Adipose tissue (tissue), 3 donors: ENCODE data around the gene FGD2. TPM values are rescaled to one million over a fixed set of nuclear protein-coding genes. Genes with fewer than 3 reads are reported as not detected.
"Not testable (repeated sequence)": the region's sequence is repeated elsewhere in the genome, so short reads cannot be mapped to it uniquely, and the experiment has no call there.

Experiments used
- H3K27ac ChIP-seq: one replicate; pipeline ENCODE4 v1.5.1; 2013; ENCODE audit warnings: low read depth, low read length
- WGBS, 3 donors: extraction: QIAGEN DNeasy Blood & Tissue Kit; methylation state at CpG; one replicate each; pipeline ENCODE4 v1.1.7; 2013; 5-methylcytosine and 5-hydroxymethylcytosine counted together
- polyA plus RNA-seq, 3 donors: library from polyadenylated mRNA; stranded (reverse); fragments of 200-250 nt; gene quantifications; one replicate each; pipeline ENCODE4 v1.2.3, GENCODE V29; 2013
- donor health status: healthy with polysubstance abuse.
- donor health status: Bipolar disorder and iron deficiency.
- donor health status: healthy.

The FGD2 gene
- polyA plus RNA-seq, 3 donors: 3.6 to 10.1 (median 7.0) TPM

DNA sequence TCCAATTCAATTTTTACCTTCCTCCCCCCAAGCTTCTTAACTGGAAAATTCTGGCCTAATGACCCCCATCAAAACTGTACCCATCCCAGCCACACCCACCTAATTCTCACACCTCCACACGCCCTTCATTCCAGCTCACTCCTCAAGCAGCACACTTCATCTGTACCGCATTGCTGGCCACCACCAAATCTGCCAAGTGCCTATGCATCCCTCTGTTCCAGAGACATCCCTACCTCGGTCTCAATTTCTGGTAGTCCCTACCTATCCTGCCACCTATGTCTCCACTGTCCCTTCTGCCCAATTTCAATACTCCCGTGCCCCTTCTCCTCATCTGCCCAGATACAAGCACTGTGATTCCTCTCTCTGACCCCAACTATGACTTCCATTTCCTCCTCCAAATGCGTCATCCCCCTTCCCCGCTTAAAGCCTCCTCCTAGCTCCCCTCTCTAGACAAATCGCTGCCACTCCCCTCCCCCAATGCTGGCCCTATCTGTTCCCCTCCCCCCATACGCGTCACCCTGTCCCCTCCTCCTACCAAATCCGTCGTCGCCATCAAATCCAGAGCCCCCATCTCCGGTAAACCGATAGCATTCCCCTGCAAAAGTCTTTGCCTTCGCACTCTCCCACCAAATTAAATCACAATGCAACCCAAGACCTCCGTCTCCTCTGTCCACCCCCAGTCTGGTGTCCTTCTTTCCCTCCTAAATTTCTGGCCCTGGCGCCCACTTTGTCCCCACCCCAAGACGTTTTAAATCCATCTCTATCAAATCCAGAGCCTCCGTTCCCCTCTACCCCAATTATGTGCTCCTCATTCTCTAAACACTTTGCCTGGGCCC, 20.7 kb upstream of the FGD2 start:
- peak overlapping the region; percentile 18 for H3K27ac ChIP-seq
- WGBS, 3 donors: 8 to 10% (median 9%) methylated on average over 19 of the region's 19 CpGs

DNA sequence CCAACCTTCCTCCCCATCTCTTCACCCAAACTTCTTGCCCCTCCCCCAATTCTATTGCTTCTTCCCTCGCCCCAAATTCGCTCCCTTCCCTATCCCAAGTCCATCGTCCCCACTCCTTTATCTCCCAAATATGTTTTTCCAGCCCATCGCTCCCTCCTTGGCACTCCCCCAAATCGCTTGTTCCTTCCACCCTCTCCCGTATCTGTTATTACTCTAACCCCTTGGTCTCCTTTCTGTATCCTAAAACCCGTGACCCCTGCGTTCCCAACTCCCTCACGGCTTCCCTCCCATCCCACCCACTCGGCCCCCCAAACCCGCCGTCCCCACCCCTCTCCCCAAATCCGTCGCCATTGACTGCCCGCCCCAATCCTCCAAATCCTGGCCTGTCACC, 20.0 kb upstream of the FGD2 start:
- peak overlapping the region; percentile 18 for H3K27ac ChIP-seq
- 0 to 1% (median 1%) methylated on average over 15 of the region's 15 CpGs for WGBS, 3 donors

DNA sequence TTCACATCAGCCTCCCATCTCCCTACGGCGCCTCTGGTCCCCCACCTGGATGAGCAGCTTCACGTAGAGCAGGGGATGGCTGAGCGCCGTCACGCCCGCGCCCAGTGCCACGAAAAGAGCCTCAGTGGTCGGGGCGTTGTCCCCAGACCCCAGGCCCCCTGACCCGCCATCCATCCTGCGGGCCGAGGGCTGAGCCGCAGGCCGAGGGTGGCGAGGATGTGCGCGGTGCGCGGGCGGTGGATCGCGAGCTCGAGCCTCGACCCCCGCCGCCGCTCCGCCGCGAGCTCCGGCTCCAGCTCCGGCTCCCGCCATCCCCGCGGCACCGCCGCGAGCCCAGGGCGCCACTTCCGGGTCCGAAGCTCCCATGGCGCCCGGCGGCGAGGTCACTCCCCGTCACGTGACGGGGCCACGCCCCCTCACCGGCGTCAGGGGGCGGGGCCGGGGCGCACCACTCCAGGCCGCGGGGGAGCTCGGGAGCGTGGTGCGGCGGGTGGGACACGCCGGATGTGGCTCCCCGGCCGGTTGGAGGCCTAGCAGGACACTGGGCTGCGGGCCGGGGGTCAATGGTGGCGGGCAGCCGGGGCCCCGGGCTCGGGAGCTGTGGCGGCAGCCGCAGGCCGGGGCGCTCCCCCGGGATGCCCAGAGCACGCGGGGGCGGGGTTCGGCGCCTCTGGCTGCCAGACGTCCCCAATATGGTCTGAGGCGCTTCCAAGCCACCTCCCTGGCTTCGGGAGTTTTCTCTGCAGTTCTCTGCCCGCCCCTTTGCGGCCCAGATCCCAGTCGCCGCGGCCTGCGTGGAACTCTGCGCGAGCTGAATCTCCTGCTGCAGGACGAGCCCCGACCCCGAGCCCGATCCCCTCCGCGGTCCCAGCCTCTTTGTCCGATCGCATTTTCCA, 19.4 kb upstream of the FGD2 start, which contains the start of gene MTCH1:
Gene MTCH1 (minus strand): TSS at position 389 of the 896 bp plus-strand sequence. CDS start 23 bp downstream, at position 366.
- H3K27ac ChIP-seq: peak within 1 kb of the TSS; percentile 86
- 0 to 1% (median 1%) methylated on average over 82 to 101 of the region's 101 CpGs for WGBS, 3 donors

DNA sequence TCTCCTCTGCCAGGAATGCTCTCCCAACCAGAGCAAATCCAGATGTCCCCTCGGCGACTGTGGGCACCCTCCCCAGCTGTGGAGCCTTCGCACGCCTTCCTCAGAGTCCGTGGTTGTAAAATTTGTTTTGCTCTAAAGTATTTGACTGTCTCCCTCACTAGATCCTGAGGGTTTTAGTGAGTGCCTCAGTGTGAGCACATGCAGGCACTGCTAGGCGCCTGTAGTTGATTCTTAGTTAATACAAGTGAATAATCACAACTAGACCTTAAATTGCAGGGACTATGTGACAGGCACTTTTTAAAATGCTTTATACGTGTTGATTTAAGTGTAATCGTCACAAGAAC, 18.8 kb upstream of the FGD2 start:
- H3K27ac ChIP-seq: peak overlapping the region; percentile 2
- WGBS, 3 donors: 1 to 2% (median 2%) methylated on average over 8 of the region's 8 CpGs

DNA sequence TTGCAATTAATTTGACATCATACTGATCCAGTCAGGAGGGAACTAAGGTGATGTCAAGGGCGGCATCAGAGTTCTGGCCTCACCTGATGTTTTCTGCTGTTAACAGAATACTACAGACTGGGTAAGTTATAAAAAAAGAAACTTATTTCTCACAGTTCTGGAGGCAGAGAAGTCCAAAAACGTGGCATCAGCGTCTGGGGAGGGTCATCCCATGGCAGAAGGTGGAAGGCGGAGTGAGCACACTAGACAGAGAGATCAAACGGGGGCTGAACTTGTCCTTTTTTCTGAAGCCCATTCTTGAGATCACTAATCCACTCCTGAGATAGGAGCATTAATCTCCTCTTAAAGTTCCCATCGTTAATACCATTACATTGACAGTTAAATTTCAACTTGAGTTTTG, 16.2 kb upstream of the FGD2 start:
- WGBS, 3 donors: 82 to 88% (median 88%) methylated on average over 6 of the region's 6 CpGs
- H3K27ac ChIP-seq: no peak overlapping the region

DNA sequence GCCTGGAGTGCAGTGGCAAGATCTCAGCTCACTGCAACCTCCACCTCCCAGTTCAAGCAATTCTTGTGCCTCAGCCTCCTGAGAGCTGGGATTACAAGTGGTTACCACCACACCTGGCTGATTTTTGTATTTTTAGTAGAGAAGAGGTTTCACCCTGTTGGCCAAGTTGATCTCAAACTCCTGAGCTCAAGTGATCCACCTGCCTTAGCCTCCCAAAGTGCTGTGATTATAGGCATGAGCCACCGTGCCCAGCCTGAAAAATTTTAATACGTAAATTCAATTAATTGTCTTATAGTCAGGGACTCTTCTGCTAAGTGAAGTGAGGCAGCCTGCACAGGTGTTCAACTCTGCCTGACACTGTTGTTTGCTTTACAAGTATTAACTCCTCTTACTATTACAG, 15.1 kb upstream of the FGD2 start:
- H3K27ac ChIP-seq: not testable (repeated sequence)
- WGBS, 3 donors: 87 to 88% (median 88%) methylated on average over 2 of the region's 2 CpGs

DNA sequence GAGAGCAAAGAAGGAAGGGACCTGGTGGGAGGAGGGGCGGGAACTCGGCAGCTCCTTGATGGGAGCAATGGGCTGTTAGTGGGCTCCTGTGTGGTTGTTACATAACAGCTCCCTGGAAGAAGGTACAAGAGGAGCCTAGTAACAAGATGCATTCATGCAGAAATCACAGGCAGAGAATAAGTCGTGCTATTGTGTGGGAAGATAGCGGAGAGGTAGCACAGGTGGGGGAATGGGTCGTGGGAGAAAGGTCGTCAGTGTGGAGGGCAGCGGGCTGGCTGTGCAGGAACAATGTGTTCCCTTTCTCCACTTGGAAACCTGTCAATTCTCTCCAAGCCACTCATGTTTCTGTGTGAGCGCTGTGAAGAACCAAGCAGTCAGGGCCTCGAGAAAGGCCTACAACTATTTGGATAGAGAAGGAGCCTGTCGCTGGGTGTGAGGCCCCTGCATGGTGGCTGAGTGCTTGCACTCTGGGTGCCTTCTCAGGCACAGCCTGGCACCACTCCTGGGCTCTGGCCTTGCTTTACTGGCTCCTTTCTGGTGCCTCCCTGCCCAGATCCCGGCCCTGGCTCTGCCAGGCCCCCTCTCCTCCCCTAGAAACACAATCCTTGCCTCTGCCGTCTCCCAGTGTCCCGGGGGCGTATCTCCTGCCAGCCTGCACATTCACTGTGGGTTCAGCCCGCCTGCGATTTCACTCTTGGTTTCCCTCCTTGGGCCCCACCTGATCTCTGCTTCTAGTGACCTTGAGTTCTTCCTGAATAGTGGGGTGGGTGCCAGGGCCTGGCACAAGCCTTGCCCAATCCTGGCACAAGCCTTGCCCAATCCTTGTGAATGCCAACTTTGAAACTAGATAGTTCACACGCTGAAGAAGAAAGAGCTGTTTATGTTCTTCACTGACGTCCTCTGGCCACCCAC, 7.4 kb upstream of the FGD2 start:
- no peak overlapping the region for H3K27ac ChIP-seq
- WGBS, 3 donors: 27 to 71% (median 62%) methylated on average over 18 of the region's 18 CpGs

DNA sequence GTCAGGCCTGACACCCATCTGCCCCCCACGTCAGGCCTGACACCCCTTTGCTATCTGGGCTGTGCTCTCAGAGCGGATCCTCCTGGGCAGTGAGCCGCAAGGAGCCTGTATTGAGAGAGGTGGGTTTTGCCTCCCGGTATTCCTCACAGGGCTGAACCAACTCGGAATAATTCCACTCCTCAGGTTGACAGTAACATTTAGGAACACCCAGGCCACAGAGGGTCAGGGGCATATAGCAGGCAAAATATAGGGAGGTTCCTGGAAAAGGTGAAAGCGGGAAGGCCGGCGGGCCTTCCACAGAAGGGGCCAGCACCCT, 6.8 kb upstream of the FGD2 start:
- 53 to 84% (median 78%) methylated on average over 8 of the region's 8 CpGs for WGBS, 3 donors

DNA sequence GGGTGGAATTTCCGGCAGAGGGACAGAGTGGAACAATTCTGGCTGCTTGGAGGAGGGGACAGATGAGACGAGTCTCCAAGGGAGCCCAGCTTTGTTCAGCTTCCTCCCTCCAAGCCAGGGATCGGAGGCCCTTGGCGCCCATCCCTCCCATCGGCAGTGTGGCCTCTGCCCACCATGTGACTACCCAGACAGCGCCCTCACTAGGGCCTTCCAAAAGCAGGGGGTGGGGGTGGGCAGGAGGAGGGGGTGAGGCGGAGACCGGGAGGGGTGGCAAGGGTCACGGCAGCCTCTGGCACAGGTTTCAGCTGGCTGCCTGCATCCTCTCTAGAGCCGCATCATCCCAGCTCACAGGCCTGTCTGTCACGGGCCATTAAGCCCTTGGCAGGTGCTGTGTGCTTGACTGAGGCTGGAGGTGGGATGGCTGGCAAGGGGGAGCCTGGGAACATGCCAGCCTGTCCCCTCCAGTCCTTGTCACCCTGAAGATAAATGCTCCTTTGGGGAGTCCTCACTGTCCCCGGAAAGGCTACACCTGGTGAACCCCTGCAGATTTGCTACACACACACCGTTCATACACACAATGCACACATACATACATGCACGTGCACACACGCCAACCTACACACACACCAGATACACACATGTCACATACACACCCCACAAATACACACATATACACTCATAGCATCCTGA, 6.2 kb upstream of the FGD2 start:
- 73 to 85% (median 76%) methylated on average over 14 to 15 of the region's 15 CpGs for WGBS, 3 donors
- H3K27ac ChIP-seq: no peak overlapping the region

More for the DNA sequence above, 6.8 kb upstream of the FGD2 start:
- H3K27ac ChIP-seq: no peak overlapping the region

DNA sequence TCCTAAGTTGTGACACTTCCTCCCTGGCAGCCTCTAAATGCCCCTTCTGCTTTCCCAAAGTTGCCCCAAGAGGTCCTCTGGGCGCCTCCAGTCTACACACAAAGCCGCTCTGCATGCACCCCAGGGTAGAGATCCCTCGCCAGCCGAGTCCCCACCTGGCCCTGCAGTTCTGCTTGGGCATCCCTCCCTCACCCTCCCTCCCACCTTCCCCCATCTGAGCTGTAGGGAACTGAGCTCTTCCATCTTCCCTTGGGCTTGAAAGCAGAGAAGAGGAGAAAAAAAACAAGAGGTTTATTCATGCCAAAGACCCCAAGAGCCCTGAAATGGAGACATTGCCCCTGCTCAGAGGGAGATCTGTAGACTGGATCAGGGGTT, 5.7 kb upstream of the FGD2 start:
- no peak overlapping the region for H3K27ac ChIP-seq
- 83 to 95% (median 92%) methylated on average over 4 of the region's 4 CpGs for WGBS, 3 donors

DNA sequence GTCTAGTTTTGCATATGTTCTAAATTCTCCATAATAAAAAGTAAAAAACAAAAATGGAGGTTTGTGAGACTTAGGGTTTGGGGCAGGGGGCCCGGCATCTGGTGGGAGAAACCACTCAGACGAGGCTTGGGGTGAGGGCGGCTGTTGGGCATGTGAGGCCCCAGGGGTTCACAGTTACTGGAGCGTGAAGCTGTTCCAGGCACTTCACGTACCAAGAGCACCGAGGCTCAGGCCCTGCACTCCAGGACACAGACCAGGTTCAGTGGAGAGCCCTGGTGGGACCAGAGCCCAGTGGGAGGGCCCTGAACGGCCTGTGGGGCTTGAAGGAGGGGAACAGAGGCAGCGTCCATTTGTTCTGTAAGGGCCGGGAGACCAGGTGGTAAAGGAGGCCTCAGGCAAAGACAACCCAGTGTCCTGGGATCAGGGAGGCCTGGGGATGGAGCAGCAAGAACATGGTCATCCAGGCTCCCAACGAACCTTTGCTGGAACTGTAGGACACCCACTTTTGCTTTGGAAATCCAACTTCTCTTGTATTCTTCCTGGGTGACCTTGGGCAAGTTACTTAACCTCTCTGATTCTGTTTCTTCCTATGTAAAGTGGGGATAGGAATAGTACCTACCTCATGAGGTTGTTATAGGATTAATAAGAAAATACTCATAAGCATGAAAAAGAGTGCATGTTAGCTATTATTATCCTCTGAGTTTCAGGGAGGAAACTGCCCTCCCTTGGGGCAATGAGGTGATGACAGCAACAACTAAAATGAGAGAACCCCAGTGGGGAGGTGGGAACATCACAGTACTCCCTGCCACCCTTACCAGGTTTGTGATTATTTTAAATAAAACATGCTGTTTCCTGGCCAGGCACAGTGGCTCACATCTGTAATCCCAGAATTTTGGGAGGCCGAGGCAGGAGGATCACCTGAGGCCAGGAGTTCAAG, 1.1 kb upstream of the FGD2 start:
- WGBS, 3 donors: 88 to 89% (median 88%) methylated on average over 10 to 11 of the region's 11 CpGs
- no peak overlapping the region for H3K27ac ChIP-seq

DNA sequence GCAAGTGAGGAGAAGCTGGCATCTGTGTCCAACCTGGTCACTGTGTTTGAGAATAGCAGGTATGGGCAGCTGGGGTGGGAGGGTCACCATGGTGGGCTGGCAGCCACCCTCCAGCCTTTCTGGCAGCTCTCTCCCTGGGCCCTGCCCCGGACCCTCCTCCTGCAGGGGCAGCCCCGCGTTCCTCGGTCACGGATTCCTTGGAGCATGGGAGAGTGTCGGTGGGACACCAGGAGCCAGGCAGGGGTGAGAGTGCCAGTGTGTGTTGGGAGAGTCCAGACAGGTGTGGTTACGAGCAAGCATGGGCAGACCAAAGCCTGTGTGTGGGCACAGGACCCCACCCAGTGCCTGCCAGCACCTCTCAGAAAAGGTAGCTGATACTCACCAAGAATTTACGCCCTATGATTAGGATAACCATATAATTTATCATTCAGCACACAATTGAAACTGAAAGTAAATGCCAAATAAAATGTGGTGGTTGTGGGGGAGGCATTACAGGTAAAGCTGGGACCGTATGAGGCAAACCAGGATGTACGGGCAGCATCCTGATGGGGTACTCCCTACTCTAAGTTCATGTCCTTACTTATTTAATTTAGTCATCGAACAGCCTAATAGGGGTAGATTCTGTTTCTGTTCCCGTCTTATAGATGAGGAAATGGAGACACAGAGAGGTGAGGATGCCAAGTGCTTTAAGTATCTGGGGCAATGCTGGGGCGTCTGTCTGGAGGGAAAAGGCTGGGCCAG, 542 bp downstream of the FGD2 start:
- 77 to 88% (median 78%) methylated on average over 13 of the region's 13 CpGs for WGBS, 3 donors
- no peak overlapping the region for H3K27ac ChIP-seq

DNA sequence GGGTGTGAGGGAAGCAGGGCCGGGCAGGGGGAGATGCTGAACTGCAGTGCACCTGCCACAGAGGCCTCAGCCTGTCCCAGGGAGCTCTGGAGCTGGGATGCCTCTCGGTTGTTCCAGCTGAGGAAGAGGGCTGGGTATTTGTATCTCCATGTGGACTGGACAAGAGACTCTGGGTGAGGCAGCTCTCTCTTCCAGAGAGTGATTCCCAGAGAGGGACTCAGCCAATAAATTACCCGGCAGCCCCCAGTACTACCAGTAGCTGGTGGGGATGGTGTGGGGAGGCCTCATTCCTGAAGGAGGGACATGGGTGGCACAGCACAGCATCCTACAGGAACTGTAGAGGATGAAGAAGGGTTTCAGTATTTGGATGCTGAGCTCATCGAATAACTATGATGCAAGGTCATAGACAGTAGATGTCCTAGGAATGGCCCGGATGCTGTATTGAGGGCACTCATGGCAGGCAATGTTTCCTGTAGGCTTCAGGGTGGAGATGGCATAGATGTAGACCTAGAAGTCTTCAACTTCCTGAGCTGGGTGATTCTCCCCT, 1.4 kb downstream of the FGD2 start:
- H3K27ac ChIP-seq: no peak overlapping the region
- WGBS, 3 donors: 78 to 86% (median 78%) methylated on average over 5 of the region's 5 CpGs

DNA sequence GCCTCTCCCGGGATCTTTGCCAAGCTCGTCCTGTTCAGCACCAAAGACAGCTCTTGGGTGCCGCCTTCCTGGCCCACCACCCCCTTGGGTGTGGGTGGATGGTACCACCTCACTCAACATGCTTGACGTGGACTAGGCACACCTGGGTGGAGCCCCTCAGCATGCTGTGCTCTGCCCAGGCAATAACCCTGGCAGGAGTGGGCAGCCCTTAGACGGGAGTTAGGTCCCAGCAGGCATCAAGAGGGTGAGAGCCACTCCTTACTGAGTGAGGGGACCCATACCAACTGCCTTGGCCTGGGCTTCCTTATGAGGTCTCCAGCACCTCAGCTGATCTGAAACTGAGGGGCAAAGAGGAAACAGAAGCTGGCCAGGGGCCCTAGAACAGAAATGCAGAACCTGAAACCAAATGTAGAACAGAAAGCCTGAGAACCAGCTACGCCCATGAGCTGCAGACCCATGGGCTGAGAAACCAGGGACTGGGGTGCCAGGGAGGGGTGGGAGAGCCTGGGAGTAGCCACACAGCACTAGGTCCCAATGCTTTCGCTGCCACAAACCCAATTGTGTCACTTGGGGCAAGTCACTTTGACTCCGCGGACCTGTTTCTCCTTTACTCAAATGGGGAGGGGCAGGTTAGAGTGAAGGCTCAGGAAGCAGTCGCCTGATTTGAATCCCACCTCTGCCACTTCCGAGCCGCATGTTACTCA, 2.0 kb downstream of the FGD2 start:
- 57 to 80% (median 58%) methylated on average over 12 of the region's 12 CpGs for WGBS, 3 donors
- no peak overlapping the region for H3K27ac ChIP-seq
